GM20000 (cell line): ENCODE data around the gene CNTN4.

Experiments used
- DNase-seq: peaks from one replicate; pipeline ENCODE4 v3.0.0; 2012; ENCODE audit warnings: low spot score
- TF ChIP-seq, protein P1 (sequence below): IDR thresholded peaks from 2 replicates; pipeline ENCODE4 v1.5.1; 2012; ENCODE audit warnings: mild to moderate bottlenecking, control low read depth; ENCODE audit errors: extremely low read depth, missing control alignments

The CNTN4 gene

GRCh38 chr3:2218375-2218774, 119.7 kb downstream of the CNTN4 start:
- TF ChIP-seq, protein P1, sequence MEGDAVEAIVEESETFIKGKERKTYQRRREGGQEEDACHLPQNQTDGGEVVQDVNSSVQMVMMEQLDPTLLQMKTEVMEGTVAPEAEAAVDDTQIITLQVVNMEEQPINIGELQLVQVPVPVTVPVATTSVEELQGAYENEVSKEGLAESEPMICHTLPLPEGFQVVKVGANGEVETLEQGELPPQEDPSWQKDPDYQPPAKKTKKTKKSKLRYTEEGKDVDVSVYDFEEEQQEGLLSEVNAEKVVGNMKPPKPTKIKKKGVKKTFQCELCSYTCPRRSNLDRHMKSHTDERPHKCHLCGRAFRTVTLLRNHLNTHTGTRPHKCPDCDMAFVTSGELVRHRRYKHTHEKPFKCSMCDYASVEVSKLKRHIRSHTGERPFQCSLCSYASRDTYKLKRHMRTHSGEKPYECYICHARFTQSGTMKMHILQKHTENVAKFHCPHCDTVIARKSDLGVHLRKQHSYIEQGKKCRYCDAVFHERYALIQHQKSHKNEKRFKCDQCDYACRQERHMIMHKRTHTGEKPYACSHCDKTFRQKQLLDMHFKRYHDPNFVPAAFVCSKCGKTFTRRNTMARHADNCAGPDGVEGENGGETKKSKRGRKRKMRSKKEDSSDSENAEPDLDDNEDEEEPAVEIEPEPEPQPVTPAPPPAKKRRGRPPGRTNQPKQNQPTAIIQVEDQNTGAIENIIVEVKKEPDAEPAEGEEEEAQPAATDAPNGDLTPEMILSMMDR, result no peak

GRCh38 chr3:2218816-2219215, 120.2 kb downstream of the CNTN4 start:
- no peak for DNase-seq
- TF ChIP-seq, protein P1, result no peak

More at GRCh38 chr3:2218375-2218774, 119.7 kb downstream of the CNTN4 start:
- no peak for DNase-seq

GRCh38 chr3:2236203-2236602, 137.5 kb downstream of the CNTN4 start:
- DNase-seq, result no peak
- TF ChIP-seq, protein P1, result no peak

- TF ChIP-seq, protein P1, result no peak
- DNase-seq, result no peak
Measured at GRCh38 chr3:2244137-2244536, 145.5 kb downstream of the CNTN4 start.

GRCh38 chr3:2246873-2247648, 148.4 kb downstream of the CNTN4 start:
- no peak for DNase-seq
- TF ChIP-seq, protein P1, result no peak

GRCh38 chr3:2247831-2248230, 149.2 kb downstream of the CNTN4 start:
- no peak for DNase-seq
- TF ChIP-seq, protein P1, result no peak

DNA sequence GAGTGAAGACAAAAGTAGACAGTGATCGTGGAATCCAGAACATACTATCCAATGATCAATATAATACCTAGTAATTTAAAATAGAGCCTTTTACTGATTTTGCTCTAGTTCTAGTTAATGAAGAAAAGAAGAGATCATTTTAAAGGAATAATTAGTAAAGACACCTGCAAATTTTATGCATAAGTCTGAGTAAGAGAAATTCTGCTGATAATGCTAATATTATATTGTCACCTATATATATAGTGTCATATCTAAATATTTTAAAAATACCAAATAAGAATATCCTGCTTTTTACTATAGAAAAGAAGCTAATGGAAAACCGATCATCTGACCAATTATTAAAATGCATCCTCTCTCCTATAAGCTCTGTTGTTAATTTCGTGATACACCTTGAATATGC, 152.1 kb downstream of the CNTN4 start:
- DNase-seq, result no peak
- TF ChIP-seq, protein P1, result no peak
